Panc1 (cell line): Measurements from ENCODE around the gene USH2A. TPM values are rescaled to one million over a fixed set of nuclear protein-coding genes. Genes with fewer than 3 reads are reported as not detected.

ENCODE experiments used
- ATAC-seq: fragments of 200-7000 bp; cut with Tn5 transposase; 2 replicates; pipeline ENCODE4 v1.9.1; 2020; ENCODE audit warnings: mild to moderate bottlenecking, moderate library complexity
- BruUV-seq: library from RNA; stranded (reverse); fragments of 400-500 nt; replicated peaks from 2 replicates; lab custom pipeline; 2021; lab: Mats Ljungman, UMichigan
- CTCF ChIA-PET: fragments of 300-600 bp; sonication (Branson Sonifier 250); formaldehyde crosslinking; loops from one replicate; lab custom pipeline; 2022; ENCODE audit warnings: antibody characterized with exemption; lab: Charles Lee
- POLR2A ChIA-PET: fragments of 300-600 bp; sonication (Branson Sonifier 250); formaldehyde crosslinking; loops from one replicate; lab custom pipeline; 2022; ENCODE audit warnings: antibody characterized with exemption; lab: Charles Lee
- DNase-seq: peaks from one replicate; pipeline ENCODE4 v3.0.0-alpha.2; 2010; ENCODE audit warnings: low read depth, low spot score
- H3K27ac ChIP-seq: 2 replicates; pipeline ENCODE4 v1.5.1; 2011; ENCODE audit warnings: mild to moderate bottlenecking, low read length, inconsistent platforms
- H3K27me3 ChIP-seq: fragments of 200-500 bp; sonication (Bioruptor generic); 2 replicates; pipeline ENCODE4 v1.6.0; 2014; ENCODE audit warnings: low read length, inconsistent platforms; ENCODE audit not compliant: control insufficient read depth, insufficient read depth
- H3K36me3 ChIP-seq: fragments of 200-500 bp; sonication (Bioruptor generic); 2 replicates; pipeline ENCODE4 v1.5.1; 2014; ENCODE audit warnings: inconsistent platforms, mild to moderate bottlenecking, low read length, moderate library complexity; ENCODE audit not compliant: control insufficient read depth, insufficient read depth
- H3K4me1 ChIP-seq: 2 replicates; pipeline ENCODE4 v1.5.1; 2011; ENCODE audit warnings: inconsistent platforms, mild to moderate bottlenecking, low read length, moderate library complexity; ENCODE audit not compliant: control insufficient read depth, insufficient read depth
- H3K4me3 ChIP-seq, 2 experiments: 2 replicates each; pipeline ENCODE4 v1.5.1; 2011 to 2012; ENCODE audit warnings: low read depth in 2 of 2, low read length in 2 of 2, mild to moderate bottlenecking in 2 of 2, inconsistent platforms in 1 of 2, moderate library complexity in 1 of 2
- H3K9me3 ChIP-seq: fragments of 200-500 bp; sonication (Bioruptor generic); 2 replicates; pipeline ENCODE4 v1.5.1; 2014; ENCODE audit warnings: low read depth, mild to moderate bottlenecking, inconsistent platforms, low read length, moderate library complexity; ENCODE audit not compliant: control insufficient read depth, insufficient read depth
- POLR2AphosphoS5 ChIP-seq: IDR thresholded peaks from 2 replicates; pipeline ENCODE4 v1.6.1; 2012; ENCODE audit warnings: mild to moderate bottlenecking, low read depth, low read length, moderate library complexity
- SIN3A ChIP-seq: IDR thresholded peaks from 2 replicates; pipeline ENCODE4 v1.6.1; 2012; ENCODE audit warnings: low read depth, mild to moderate bottlenecking, low read length, moderate library complexity, borderline replicate concordance; ENCODE audit not compliant: insufficient read depth
- TCF7L2 ChIP-seq: IDR thresholded peaks from 2 replicates; pipeline ENCODE4 v1.6.1; 2011; ENCODE audit warnings: mild to moderate bottlenecking, low read depth, low read length, inconsistent platforms
- in situ Hi-C: cut with HindIII; loops from 2 replicates; pipeline ENCODE4 v1.10.0; 2016; ENCODE audit warnings: low sequenced_read_pairs, low pct_unique_long_range_greater_than_20kb
- intact Hi-C: fragments of 100-400 bp; cut with micrococcal nuclease; formaldehyde crosslinking; loops from one replicate; pipeline ENCODE4 v1.10.0; 2022; ENCODE audit not compliant: unreplicated experiment
- total RNA-seq: library from RNA; stranded (reverse); gene quantifications from one replicate; pipeline ENCODE4 v1.2.1, GENCODE V29; 2021; ENCODE audit not compliant: unreplicated experiment
- TF ChIP-seq, protein P1 (sequence below): fragments of 450-650 bp; IDR thresholded peaks from 2 replicates; pipeline ENCODE4 v1.5.1; 2017; ENCODE audit warnings: mild to moderate bottlenecking
- TF ChIP-seq, protein P2 (sequence below), 2 experiments: IDR thresholded peaks; 2 replicates each; pipeline ENCODE4 v1.6.1; 2011 to 2012; ENCODE audit warnings: low read depth in 2 of 2, control low read depth in 1 of 2, low read length in 1 of 2, mild to moderate bottlenecking in 1 of 2, moderate library complexity in 1 of 2; ENCODE audit not compliant: insufficient read depth in 1 of 2

Gene USH2A
- total RNA-seq, 1 experiment from 2014 or later: not detected

DNA sequence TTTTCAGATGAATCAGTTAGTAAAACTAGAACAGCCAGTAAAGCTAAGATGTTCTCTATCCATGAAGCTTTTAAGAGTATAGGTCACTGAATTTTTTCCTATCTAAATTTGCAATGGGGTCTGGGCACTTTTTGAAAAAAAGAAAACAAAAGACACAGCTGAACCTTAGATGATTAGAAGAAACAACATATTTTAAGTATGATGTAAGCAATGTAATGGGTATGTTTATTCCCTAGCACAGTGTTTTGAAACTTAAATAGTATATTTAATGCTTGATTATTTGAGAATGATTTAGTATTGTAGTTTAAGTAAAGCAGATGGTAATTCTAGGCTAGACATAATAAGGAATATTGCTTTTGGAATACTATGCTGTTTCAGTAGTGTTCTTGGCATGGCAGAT lies 819.9 kb downstream of the USH2A start:
- in situ Hi-C loops (no loop called here), intact Hi-C loops (no loop called here)
- DNase-seq (no peak), ATAC-seq (no peak)
- no peak overlapping the region for H3K27ac ChIP-seq
- H3K36me3 ChIP-seq: peaks cover 20% of the 10 kb centered on the region
- ChIA-PET POLR2A (interaction anchor here (0.7 kb wide), 1 partner anchor 14 kb away, joined by 3 read pairs; no protein-coding TSS in a partner anchor), CTCF (no interaction called here)
- BruUV-seq: no TSS peak
- H3K4me1 ChIP-seq: no peaks in the 10 kb centered on the region
- TF ChIP-seq SIN3A: no peak
- TF ChIP-seq POLR2AphosphoS5: no peak
- TF ChIP-seq, protein P1, sequence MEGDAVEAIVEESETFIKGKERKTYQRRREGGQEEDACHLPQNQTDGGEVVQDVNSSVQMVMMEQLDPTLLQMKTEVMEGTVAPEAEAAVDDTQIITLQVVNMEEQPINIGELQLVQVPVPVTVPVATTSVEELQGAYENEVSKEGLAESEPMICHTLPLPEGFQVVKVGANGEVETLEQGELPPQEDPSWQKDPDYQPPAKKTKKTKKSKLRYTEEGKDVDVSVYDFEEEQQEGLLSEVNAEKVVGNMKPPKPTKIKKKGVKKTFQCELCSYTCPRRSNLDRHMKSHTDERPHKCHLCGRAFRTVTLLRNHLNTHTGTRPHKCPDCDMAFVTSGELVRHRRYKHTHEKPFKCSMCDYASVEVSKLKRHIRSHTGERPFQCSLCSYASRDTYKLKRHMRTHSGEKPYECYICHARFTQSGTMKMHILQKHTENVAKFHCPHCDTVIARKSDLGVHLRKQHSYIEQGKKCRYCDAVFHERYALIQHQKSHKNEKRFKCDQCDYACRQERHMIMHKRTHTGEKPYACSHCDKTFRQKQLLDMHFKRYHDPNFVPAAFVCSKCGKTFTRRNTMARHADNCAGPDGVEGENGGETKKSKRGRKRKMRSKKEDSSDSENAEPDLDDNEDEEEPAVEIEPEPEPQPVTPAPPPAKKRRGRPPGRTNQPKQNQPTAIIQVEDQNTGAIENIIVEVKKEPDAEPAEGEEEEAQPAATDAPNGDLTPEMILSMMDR: no peak
- TF ChIP-seq, protein P2, sequence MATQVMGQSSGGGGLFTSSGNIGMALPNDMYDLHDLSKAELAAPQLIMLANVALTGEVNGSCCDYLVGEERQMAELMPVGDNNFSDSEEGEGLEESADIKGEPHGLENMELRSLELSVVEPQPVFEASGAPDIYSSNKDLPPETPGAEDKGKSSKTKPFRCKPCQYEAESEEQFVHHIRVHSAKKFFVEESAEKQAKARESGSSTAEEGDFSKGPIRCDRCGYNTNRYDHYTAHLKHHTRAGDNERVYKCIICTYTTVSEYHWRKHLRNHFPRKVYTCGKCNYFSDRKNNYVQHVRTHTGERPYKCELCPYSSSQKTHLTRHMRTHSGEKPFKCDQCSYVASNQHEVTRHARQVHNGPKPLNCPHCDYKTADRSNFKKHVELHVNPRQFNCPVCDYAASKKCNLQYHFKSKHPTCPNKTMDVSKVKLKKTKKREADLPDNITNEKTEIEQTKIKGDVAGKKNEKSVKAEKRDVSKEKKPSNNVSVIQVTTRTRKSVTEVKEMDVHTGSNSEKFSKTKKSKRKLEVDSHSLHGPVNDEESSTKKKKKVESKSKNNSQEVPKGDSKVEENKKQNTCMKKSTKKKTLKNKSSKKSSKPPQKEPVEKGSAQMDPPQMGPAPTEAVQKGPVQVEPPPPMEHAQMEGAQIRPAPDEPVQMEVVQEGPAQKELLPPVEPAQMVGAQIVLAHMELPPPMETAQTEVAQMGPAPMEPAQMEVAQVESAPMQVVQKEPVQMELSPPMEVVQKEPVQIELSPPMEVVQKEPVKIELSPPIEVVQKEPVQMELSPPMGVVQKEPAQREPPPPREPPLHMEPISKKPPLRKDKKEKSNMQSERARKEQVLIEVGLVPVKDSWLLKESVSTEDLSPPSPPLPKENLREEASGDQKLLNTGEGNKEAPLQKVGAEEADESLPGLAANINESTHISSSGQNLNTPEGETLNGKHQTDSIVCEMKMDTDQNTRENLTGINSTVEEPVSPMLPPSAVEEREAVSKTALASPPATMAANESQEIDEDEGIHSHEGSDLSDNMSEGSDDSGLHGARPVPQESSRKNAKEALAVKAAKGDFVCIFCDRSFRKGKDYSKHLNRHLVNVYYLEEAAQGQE (IDR thresholded peaks at IDR 0.05; ENCODE audit: insufficient read depth in 1 of 2, low read depth in 2 of 2, low read length in 1 of 2): no peak
- TF ChIP-seq TCF7L2: no peak
- no peaks in the 10 kb centered on the region for H3K27me3 ChIP-seq
- no peak overlapping the region for H3K4me3 ChIP-seq
- no peaks in the 10 kb centered on the region for H3K9me3 ChIP-seq

GRCh38 chr1:215601276-215601675 lies 822.0 kb downstream of the USH2A start:
- Histone ChIP-seq H3K27me3 (no peaks in the 10 kb centered on the region), H3K4me3 (no peak overlapping the region), H3K36me3 (peaks cover 17% of the 10 kb centered on the region), H3K4me1 (no peaks in the 10 kb centered on the region), H3K27ac (no peak overlapping the region), H3K9me3 (no peaks in the 10 kb centered on the region)
- CTCF ChIA-PET: no interaction called here
- POLR2A ChIA-PET: no interaction called here
- BruUV-seq: no TSS peak
- no peak for DNase-seq
- in situ Hi-C loops (no loop called here), intact Hi-C loops (no loop called here)
- no peak for TF ChIP-seq TCF7L2
- no peak for ATAC-seq

DNA sequence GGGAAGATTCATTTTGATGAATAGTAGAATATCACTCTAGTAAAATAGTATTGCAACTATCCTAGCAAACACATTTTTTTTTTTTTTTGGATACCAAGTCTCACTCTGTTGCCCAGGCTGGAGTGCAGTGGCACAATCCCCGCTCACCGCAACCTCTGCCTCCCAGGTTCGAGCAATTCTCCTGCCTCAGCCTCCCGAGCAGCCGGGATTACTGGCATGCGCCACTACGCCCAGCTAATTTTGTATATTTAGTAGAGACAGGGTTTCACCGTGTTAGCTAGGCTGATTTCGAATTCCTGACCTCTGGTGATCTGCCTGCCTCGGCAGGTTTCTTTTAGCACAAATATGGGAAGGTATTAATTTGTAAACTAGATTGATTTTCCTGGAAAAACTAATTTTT lies 822.4 kb downstream of the USH2A start:
- Histone ChIP-seq H3K4me3 (no peak overlapping the region), H3K4me1 (no peaks in the 10 kb centered on the region), H3K27ac (no peak overlapping the region), H3K27me3 (no peaks in the 10 kb centered on the region), H3K9me3 (no peaks in the 10 kb centered on the region), H3K36me3 (peaks cover 17% of the 10 kb centered on the region)
- ChIA-PET POLR2A (no interaction called here), CTCF (interaction anchor here (0.7 kb wide), 1 partner anchor 13 kb away, joined by 5 read pairs; no protein-coding TSS in a partner anchor)
- in situ Hi-C loops: no loop called here
- no peak for TF ChIP-seq TCF7L2
- TF ChIP-seq SIN3A: no peak
- TF ChIP-seq POLR2AphosphoS5: no peak
- TF ChIP-seq, protein P2 (IDR thresholded peaks at IDR 0.05; ENCODE audit: insufficient read depth in 1 of 2, low read depth in 2 of 2, low read length in 1 of 2): no peak
- TF ChIP-seq, protein P1: no peak
- no TSS peak for BruUV-seq
- ATAC-seq (no peak), DNase-seq (no peak)
- intact Hi-C loops: no loop called here
